Hindlimb muscle (tissue), 1 donor: ENCODE measurements around the gene GFOD2. TPM values are rescaled to one million over a fixed set of nuclear protein-coding genes. Genes with fewer than 3 reads are reported as not detected.

ENCODE experiments used
- DNase-seq: peaks from one replicate; pipeline ENCODE4 v3.0.0-alpha.2; 2013
- polyA plus RNA-seq: library from polyadenylated mRNA; unstranded; fragments of 120-200 nt; gene quantifications from one replicate; pipeline ENCODE4 v1.2.1, GENCODE V29; 2013; ENCODE audit not compliant: insufficient read length

GFOD2 gene
- polyA plus RNA-seq, 1 donor = 15.8 TPM

DNA sequence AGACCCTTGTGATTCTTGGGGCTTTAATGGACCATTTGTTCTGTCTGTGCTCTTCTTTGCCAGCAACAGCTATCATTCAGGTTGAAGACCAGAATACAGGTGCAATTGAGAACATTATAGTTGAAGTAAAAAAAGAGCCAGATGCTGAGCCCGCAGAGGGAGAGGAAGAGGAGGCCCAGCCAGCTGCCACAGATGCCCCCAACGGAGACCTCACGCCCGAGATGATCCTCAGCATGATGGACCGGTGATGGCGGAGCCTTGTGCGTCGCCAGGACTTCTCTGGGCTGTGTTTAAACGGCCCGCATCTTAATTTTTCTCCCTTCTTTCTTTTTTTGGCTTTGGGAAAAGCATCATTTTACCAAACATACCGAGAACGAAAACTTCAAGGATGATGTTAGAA lies 81.5 kb downstream of the GFOD2 start:
- DNase-seq = no peak

- DNase-seq = no peak
Measured at GRCh38 chr16:67636713-67637112, 82.4 kb downstream of the GFOD2 start.

GRCh38 chr16:67632415-67633172 lies 86.5 kb downstream of the GFOD2 start:
- no peak for DNase-seq

DNA sequence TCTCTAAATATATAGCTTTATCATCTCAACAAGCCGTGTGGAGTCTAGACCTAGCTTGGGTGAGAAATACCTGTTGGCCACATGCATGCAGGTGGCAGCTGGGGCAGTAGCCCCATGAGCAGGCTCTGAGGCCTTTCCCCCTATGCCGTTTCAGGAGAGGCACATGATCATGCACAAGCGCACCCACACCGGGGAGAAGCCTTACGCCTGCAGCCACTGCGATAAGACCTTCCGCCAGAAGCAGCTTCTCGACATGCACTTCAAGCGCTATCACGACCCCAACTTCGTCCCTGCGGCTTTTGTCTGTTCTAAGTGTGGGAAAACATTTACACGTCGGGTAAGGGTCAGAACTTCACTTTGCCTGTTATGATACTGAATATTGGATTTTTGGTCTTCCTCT lies 90.9 kb downstream of the GFOD2 start:
- no peak for DNase-seq

Other genes with a start within 250 kb of the GFOD2 start
- 71.6 TPM for gene ATP6V0D1, start 238.2 kb downstream of the GFOD2 start, polyA plus RNA-seq
- not detected for gene AGRP, start 235.8 kb downstream of the GFOD2 start, polyA plus RNA-seq
- 64.8 TPM for gene RIPOR1, start 190.5 kb downstream of the GFOD2 start, polyA plus RNA-seq
- 43.9 TPM for gene CTCF, start 156.8 kb downstream of the GFOD2 start, polyA plus RNA-seq
- 0.81 TPM for gene CARMIL2, start 74.2 kb downstream of the GFOD2 start, polyA plus RNA-seq
- gene ACD, start 59.1 kb downstream of the GFOD2 start, polyA plus RNA-seq = 17.4 TPM
- 0.89 TPM for gene PARD6A, start 58.4 kb downstream of the GFOD2 start, polyA plus RNA-seq
- gene ENKD1, start 52.6 kb downstream of the GFOD2 start, polyA plus RNA-seq = 8.7 TPM
- gene C16orf86, start 52.5 kb downstream of the GFOD2 start, polyA plus RNA-seq = 2.6 TPM
- gene RANBP10, start 87.2 kb upstream of the GFOD2 start, polyA plus RNA-seq = 28.8 TPM
- 2.0 TPM for gene TSNAXIP1, start 87.6 kb upstream of the GFOD2 start, polyA plus RNA-seq
- 27.0 TPM for gene THAP11, start 123.0 kb upstream of the GFOD2 start, polyA plus RNA-seq
- gene NUTF2, start 127.6 kb upstream of the GFOD2 start, polyA plus RNA-seq = 127 TPM
- 36.6 TPM for gene CENPT, start 128.4 kb upstream of the GFOD2 start, polyA plus RNA-seq
- 126 TPM for gene EDC4, start 153.7 kb upstream of the GFOD2 start, polyA plus RNA-seq
- gene NRN1L, start 165.6 kb upstream of the GFOD2 start, polyA plus RNA-seq = 1.6 TPM
- gene PSKH1, start 173.9 kb upstream of the GFOD2 start, polyA plus RNA-seq = 23.0 TPM
- gene CTRL, start 212.5 kb upstream of the GFOD2 start, polyA plus RNA-seq = 3.1 TPM
- 33.5 TPM for gene PSMB10, start 217.5 kb upstream of the GFOD2 start, polyA plus RNA-seq
- 24.4 TPM for gene LCAT, start 224.8 kb upstream of the GFOD2 start, polyA plus RNA-seq
- gene SLC12A4, start 249.3 kb upstream of the GFOD2 start, polyA plus RNA-seq = 45.9 TPM